ENCODE results near the gene CXorf51B. TPM values are rescaled to one million over a fixed set of nuclear protein-coding genes. Genes with fewer than 3 reads are reported as not detected.
"Not testable (repeated sequence)": the region's sequence is repeated elsewhere in the genome, so short reads cannot be mapped to it uniquely, and the experiment has no call there.

Gene CXorf51B
- total RNA-seq, result not detected

DNA sequence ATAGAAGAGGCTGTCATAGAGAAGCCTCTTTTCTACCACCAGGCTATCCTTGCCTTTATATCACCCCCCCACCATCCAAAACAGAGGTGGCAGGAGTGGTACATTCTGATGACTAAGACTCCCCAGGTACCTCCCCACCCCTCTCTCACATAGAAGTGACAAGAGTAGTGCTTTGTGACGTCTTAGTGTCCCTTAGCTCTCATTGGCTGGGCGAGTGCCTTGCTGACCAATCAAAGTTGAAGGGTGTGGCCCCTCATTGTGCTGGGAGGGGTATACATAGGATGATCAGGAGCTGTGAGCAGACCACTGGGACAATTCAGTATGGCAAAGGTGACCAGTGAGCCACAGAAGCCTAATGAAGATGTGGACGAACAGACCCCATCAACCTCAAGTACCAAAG, at the start of gene CXorf51B:
Gene CXorf51B (plus strand): TSS at position 301 of the 400 bp plus-strand sequence. CDS start 21 bp downstream, at position 322.
- not testable (repeated sequence) for H3K4me1 ChIP-seq; H3K27ac ChIP-seq; H3K36me3 ChIP-seq; H3K9me3 ChIP-seq; H3K27me3 ChIP-seq; DNase-seq (ENCODE audit: low spot score in 2 of 2); H3K4me3 ChIP-seq
- WGBS, 2 donors, result no CpG with 5 or more reads among the region's 3 CpGs

DNA sequence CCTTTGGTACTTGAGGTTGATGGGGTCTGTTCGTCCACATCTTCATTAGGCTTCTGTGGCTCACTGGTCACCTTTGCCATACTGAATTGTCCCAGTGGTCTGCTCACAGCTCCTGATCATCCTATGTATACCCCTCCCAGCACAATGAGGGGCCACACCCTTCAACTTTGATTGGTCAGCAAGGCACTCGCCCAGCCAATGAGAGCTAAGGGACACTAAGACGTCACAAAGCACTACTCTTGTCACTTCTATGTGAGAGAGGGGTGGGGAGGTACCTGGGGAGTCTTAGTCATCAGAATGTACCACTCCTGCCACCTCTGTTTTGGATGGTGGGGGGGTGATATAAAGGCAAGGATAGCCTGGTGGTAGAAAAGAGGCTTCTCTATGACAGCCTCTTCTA, 5.1 kb downstream of the CXorf51B start, which contains the start of gene CXorf51A:
Gene CXorf51A (minus strand): TSS at position 101 of the 400 bp plus-strand sequence. CDS start 21 bp downstream, at position 80.
- no CpG with 5 or more reads among the region's 3 CpGs for WGBS, 2 donors
- H3K27ac ChIP-seq; DNase-seq (ENCODE audit: low spot score in 2 of 2); H3K36me3 ChIP-seq; H3K27me3 ChIP-seq; H3K9me3 ChIP-seq; H3K4me1 ChIP-seq; H3K4me3 ChIP-seq: not testable (repeated sequence)

DNA sequence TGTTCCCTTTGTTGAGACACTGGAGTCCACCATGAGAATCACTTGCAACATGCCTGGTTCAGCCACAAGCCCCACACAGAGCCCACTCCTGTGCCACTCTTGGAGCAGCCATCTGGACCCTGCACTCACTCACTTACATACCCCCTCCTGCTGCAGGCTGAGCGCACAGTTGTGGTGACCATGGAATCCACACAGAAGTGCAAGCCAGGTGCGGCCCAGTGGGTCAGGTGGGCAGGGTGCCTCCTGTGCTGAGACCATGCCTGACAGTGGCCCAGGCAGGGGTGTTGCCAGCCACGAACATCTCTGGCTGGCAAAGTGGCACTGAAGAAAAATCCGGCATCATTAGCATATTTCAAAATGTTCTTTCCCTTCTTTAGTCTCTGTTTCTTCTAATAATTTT, 22.4 kb downstream of the CXorf51B start:
- no peak overlapping the region for H3K27ac ChIP-seq
- TF ChIP-seq, protein P1, sequence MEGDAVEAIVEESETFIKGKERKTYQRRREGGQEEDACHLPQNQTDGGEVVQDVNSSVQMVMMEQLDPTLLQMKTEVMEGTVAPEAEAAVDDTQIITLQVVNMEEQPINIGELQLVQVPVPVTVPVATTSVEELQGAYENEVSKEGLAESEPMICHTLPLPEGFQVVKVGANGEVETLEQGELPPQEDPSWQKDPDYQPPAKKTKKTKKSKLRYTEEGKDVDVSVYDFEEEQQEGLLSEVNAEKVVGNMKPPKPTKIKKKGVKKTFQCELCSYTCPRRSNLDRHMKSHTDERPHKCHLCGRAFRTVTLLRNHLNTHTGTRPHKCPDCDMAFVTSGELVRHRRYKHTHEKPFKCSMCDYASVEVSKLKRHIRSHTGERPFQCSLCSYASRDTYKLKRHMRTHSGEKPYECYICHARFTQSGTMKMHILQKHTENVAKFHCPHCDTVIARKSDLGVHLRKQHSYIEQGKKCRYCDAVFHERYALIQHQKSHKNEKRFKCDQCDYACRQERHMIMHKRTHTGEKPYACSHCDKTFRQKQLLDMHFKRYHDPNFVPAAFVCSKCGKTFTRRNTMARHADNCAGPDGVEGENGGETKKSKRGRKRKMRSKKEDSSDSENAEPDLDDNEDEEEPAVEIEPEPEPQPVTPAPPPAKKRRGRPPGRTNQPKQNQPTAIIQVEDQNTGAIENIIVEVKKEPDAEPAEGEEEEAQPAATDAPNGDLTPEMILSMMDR (IDR thresholded peaks at IDR 0.05), result no peak
- TF ChIP-seq EP300 (IDR thresholded peaks at IDR 0.05), result no peak
- no peak for TF ChIP-seq POLR2A (IDR thresholded peaks at IDR 0.05)
- no peaks in the 10 kb centered on the region for H3K4me1 ChIP-seq
- no peaks in the 10 kb centered on the region for H3K27me3 ChIP-seq
- H3K9me3 ChIP-seq, result no peaks in the 10 kb centered on the region
- WGBS, 2 donors, result 86 to 91% methylated on average over 3 to 4 of the region's 4 CpGs
- H3K4me3 ChIP-seq, result no peak overlapping the region
- no peaks in the 10 kb centered on the region for H3K36me3 ChIP-seq
- no peak for DNase-seq (ENCODE audit: low spot score in 2 of 2)

DNA sequence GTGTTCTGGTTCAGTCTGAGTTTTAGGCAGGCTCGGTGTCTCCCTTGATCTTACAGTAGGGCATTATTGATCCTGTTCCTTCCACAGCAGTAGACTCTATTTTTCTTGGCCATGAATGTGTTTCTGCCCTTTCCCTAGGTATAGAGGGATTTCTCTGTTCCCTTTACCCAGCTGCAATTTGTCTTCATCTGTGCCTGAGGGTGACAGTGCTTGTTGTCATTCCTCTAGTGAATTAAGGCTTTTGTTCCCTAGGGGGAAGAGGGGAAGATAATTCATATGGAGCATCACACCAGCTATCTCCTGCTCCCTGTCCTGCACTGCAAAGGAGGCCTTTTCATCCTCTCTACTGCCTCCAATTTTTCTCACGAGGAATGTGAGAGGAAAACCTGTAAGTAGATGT, 44.7 kb downstream of the CXorf51B start:
- Histone ChIP-seq H3K9me3 (no peaks in the 10 kb centered on the region), H3K4me1 (no peaks in the 10 kb centered on the region), H3K27ac (no peak overlapping the region), H3K4me3 (no peak overlapping the region), H3K27me3 (no peaks in the 10 kb centered on the region), H3K36me3 (no peaks in the 10 kb centered on the region)
- no peak for DNase-seq (ENCODE audit: low spot score in 2 of 2)
- TF ChIP-seq POLR2A (IDR thresholded peaks at IDR 0.05), result no peak
- TF ChIP-seq, protein P1 (IDR thresholded peaks at IDR 0.05), result no peak
- TF ChIP-seq EP300 (IDR thresholded peaks at IDR 0.05), result no peak
- WGBS, 2 donors, result 29 to 33% methylated on average over 2 of the region's 2 CpGs

Other genes with a start within 250 kb of the CXorf51B start
- gene CXorf51A, start 5.0 kb downstream of the CXorf51B start, total RNA-seq, result not detected

Data from tibial nerve (tissue), 4 donors.